Activated CD8-positive, alpha-beta memory T cell treated with anti-CD3 and anti-CD28 coated beads, Interleukin-2, amount 50 U/mL, for 24 hours (primary cell): ENCODE results near the gene ZDHHC19.
A peak's percentile ranks its signal among the peaks of the same experiment; 100 is the strongest.
"Not testable (repeated sequence)": the region's sequence is repeated elsewhere in the genome, so short reads cannot be mapped to it uniquely, and the experiment has no call there.

Source experiments
- DNase-seq: peaks from one replicate; pipeline ENCODE4 v3.0.0-alpha.2; 2020; ENCODE audit errors: extremely low read depth

The ZDHHC19 gene

GRCh38 chr3:196203846-196204245 is 7.4 kb downstream of the ZDHHC19 start:
- DNase-seq: no peak

GRCh38 chr3:196202516-196202970 is 8.7 kb downstream of the ZDHHC19 start:
- no peak for DNase-seq

DNA sequence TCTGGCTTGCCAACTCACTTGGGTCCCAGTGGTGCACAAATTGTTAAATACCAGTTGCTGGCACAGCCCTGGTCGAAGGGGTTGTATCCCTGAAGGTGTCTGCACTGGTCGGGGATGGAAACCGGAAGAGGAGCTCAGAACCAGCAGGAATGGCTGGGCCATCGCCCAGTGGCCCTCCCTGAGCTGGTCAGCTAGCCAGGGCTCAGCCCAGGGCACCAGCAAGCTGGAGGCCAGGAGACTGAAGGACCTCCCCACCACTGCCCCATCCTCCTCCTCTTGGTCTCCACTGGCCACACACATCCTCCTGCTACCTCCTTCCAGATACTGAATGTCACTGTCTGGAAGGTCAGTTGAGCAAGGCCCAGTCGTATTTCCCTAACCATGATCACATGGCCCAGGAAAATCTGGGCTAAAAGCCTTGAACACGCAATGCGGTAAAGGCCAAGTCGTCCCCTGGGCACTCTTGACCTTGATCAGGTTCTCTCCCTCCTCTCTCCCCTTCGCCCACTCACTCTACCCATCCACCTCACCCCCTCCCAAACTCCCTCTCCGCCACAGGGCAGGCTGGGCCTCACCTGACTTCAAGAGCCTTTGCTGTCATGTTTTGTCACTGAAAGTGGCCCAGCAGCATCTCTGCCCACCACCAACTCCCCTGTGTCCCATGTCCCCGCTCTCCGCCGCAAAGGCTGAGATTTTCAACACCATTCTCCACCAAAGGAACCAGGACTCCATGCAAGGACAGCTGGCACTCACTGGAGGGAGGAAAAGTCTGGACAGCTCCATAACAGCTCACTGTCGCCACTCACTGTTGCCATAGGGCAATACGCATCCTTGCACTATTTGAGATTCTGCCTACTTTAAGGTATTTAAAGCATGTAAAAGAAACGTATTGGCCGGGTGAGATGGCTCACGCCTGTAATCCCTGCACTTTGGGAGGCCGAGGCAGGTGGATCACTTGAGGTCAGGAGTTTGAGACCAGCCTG is 12.1 kb downstream of the ZDHHC19 start:
- no peak for DNase-seq

GRCh38 chr3:196198081-196198675 is 13.0 kb downstream of the ZDHHC19 start:
- DNase-seq: no peak

GRCh38 chr3:196197524-196197923 is 13.7 kb downstream of the ZDHHC19 start:
- no peak for DNase-seq

DNA sequence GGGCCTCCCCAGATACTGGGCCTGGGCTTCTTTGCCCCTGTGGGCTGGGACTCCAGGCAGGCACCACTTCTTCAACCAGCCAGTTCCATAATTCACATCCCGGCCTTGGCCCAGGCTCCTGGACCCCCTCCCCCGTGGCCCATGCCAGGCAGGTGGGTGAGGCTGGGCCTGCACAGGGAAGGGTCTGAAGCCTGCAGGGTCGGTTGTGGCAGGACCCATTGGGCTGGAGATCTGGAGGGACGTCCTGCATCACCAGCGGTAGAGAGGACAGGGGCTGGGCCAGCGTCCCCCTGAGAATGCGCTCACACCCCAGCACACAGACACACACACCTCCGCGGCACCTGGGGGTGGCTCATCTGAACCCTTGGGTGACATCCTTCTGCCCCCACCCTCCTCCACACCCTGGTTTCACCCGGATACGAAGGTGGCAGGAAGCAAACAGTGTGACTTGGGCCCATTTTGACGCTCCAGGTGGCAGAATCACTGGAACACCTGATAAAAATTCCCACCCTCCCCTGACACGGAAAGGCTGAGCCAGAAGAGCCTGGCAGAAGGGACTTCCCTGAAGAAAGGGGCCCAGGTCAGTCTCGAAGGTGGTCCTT is 15.4 kb downstream of the ZDHHC19 start:
- no peak for DNase-seq

- DNase-seq: no peak
Observed at GRCh38 chr3:196194542-196194915, 16.7 kb downstream of the ZDHHC19 start.

DNA sequence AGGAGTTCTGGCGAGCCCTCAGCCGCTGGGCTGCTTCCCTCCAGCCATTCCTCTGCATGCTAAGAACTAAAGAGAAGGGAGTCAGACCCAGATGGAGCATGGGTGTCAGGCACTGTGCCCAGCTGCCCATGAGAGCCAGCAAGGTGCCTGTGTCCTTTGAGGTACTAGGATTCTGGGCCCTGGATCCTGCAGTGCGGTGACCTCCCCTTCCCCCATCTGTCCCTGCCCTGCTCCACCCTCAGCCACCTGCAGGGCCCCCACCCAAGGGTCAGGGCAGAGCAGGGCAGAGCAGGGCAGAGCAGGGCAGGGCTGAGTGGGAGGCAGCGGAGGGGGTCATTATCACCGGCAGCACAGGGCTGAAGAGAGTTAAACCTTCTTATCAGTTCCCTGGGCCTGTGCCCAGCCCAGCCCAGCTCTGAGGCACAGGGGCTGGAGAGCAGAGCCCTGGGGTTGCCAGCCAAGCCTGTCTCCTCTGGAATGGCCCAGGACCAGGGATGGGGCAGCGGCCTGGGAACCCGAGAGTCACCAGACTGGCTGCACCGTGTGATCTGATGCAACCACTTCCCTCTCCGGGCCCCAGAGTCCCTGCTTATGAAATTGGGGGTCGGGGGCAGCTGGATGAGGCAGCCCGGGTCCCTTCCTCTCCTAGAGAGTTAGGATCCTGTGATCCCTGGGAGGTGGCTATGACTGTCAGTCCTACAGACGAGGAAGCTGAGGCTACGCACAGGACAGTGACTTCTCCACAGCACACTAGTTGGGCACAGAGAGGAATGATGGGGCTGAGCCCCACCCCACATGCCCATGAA is 17.3 kb downstream of the ZDHHC19 start:
- no peak for DNase-seq

DNA sequence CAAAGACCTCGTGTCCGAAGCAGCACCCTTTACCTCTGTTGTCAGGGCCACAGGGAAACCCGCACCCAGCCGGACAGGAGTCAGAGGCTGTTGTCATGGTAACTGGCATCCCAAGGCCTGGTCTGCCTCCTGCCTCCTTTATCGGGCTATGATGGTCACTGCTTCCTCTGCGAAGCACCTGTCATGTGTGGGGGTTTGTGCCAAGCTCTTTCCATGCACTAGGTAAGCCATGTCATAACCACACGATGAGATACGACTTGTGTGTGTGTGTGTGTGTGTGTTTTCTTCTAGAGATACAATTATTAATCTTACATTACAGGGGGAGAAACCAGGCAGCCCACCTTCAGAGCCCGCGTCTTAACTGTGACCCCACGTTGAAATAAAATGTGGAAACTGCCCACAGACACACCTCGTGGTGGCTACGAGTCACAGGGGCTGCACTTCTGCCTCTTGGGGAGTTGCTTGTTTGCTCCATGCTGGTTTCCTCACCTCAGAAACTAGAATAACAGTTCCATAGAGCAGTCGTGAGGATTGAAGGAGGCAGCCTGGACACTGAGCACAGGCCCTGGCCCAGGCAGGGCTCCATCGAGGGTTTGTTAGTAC is 18.0 kb downstream of the ZDHHC19 start:
- no peak for DNase-seq

DNA sequence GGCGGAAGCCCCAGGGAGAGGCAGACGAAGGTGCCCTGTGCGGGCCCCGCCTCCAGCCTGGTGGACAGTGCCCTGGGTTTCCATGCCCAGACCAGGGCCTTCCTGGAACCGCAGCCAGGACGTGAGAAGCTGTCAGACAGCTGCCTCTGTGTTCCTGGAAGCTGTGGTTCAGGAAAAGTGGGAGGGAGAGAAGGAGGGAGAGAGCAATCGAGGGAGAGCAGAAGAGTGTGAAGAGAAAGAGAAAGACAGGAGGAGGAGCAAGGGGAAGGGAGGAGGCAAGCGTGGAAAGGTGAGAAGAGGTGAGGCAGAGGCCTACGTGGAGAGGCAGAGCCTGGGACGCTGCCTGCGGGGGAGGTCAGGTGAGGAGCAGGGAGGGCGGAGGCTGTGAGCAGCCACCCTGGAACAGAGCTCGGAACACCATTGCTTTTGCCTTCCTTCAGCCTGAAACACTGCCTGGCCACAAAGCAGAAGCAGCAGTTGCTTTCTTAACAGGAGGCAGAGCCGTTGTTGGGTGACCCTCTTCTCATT is 18.6 kb downstream of the ZDHHC19 start:
- DNase-seq: no peak

DNA sequence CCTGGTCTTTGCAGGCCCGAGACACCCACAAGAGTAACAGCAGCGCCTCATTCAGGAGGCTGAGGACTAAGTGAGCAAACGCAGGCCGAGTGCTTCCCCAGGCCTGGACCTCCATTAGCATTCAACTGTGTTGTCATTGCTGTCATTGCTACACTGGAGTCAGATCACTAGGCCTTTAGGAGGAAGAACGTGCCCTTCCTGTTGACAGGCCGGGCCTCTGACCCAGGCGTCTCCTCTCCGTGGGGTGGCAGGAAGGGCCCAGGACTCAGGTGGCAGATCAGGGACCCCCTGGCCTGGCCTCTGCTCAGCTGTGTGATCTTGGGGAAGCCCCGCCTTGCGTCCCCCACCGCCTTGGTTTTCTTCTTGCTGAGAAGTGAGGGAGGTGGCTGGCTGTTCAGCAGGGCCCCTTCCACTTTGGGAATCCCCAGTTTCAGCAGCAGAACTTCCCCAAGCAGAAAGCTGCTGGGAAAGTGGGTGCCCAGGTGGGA is 19.1 kb downstream of the ZDHHC19 start:
- no peak for DNase-seq

DNA sequence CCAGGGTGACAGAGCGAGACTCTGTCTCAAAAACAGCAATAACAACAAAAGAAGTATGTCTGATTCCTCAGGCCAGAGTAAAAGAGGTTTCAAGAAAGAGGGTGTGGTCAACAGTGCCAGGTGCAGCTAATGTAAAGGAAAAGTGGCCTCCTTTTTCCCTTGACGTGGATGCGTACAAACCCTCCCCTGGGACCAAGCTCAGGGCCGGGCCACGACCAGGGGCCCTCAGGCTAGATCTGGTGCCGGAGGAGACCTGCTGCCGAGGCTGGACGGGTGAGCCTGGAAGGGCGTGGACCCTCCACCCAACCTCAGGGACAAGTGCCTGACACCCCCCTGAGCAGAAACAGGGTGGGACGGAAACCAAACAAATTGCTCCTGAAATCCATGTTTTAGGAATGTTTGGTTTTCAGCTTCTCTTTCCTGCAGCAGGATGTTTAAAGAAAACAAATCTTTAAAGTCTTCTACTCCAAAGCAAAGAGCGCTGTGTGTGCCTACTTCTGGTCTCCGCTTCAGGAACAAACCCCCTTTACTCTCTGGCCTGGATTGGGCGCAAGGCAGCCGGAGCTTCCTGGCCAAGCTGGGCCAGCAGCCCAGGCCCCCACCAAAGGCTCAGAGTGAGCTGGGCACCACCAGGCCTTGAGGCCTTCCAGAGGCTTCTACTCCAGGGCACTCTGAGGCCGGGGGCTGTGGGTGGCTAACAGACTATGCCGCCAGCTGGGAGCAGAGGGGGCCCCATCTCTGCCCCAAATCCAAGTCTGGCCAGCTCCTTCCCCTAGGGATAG is 21.4 kb downstream of the ZDHHC19 start:
- DNase-seq: no peak

- DNase-seq: no peak
Observed at GRCh38 chr3:196186651-196187573, 24.3 kb downstream of the ZDHHC19 start.

- DNase-seq: no peak
Observed at GRCh38 chr3:196184881-196185280, 26.3 kb downstream of the ZDHHC19 start.

DNA sequence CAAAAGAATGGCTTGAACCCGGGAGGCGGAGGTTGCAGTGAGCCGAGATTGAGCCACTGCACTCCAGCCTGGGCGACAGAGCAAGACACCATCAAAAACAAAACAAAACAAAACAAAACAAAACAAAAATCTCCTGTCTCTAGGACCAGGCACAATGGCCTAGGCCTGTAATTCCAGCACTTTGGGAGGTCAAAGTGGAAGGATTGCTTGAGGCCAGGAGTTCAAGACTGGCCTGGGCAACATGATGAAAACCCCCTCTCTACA is 27.1 kb downstream of the ZDHHC19 start:
- not testable (repeated sequence) for DNase-seq

DNA sequence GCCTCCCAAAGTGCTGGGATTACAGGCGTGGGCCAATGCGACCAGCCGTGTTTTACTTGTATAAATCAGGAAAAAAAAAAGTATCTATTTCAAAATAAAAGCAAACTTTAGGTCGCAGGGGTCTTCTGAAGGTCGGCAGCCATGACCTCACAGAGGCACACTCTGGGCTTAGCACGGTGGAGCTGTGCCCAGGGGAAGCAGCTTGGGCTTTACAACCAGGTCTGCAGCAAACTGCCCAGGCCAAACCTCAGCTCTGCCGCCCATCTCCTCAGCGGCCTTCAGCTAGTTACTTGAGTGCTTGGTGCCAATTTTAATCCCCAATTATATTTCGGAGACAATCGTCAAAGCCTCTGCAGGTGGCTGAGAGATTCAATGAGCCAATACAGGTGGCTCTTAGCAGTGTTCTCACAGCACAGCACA is 30.1 kb downstream of the ZDHHC19 start:
- no peak for DNase-seq

GRCh38 chr3:196180346-196180745 is 30.9 kb downstream of the ZDHHC19 start:
- DNase-seq: no peak

DNA sequence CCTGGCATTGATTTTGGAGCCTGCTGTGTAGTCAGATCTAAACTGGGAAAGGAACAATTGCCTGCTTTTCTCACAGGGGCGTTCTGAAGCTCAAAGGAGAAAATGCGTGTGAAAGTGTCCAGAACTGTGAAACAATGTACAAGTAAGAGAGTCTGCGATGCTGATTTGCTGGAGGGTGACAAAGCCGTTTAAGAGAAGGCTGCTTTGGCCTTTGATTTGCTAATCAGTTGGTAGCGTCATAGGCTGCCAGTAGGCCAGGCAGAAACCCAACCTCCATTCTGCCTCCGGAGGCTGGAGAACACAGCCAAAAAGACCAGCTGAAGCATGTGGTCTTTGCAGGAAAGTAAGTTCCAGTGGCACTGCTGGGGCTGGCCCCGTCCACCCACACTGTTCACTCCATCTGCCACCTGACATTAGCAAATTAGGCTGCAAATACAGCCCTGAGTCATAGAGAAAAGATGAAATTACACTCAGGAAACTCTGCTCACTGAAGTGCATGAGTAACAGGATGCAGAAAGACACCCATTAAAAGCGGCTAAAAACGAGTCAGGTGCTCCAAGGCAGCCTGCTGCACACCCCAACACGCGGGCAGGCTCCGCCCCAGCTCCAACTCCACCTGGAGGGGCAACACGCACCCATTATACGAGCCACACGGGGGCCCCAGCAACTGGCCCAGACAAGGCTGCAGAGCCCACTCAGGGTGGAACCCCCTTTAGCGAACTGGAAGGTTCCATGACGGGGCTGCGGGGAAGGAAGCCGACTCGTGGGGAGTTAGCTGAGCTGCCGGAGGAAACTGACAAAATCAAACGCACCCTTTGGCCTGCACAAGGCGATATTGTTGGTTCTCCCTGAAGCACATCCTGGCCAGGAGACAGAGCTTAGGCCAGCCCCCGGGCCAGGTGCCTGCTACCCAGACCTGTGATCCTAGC is 31.6 kb downstream of the ZDHHC19 start:
- DNase-seq: peak; percentile 66
